ENCODE measurements around the gene SH2D6. TPM values are rescaled to one million over a fixed set of nuclear protein-coding genes. Genes with fewer than 3 reads are reported as not detected.

SH2D6 gene
- total RNA-seq, 1 experiment from 2014 or later: 0.37 TPM

DNA sequence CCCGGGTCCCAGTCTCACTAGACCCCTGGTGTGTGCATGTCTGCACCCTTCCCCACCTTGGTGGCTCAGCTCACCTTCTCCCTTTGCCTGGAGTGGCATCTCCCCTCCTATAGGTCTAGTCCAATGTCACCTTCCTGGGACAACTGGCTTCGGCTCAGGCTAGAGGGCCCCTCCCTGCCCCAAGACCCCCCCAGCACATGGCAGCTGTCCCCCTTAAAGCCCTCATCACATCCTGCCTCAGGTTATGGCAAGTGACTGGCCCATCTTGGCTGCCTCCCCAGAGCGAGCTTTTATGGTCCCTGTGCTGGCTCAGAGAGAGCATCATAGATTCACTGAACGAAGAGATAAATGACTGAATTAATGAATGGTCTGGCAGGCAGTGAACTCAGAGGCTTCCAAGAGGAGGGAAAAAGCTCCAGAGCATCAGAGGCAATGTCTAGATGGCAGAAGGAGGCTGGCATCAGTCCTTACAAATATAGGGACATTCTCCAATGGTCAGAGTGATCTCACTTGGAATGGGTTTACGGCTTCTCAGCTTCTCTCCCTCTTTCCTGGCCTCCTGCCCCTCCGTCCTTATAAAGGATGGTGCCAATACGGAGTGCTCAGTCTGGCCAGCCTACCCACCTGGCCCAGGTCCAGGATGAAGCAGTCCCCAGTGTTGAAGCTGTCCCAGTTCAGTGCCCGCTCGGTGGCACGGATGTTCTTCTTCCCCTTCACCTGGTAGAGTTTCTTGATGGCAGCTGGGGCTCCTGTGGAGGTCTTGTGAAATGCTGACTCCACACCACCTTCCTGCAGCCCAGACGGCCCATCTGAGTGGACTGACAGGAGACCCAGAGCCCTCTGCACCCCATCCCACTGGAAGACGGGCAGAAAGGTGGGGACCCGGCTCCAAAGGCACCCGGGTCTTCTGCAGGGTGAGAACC, 17.7 kb upstream of the SH2D6 start:
- Histone ChIP-seq H3K4me2 (ENCODE audit: low read depth, low read length, poor library complexity, severe bottlenecking) (no peak overlapping the region), H3K36me3 (ENCODE audit: insufficient read depth, low read length) (no peaks in the 10 kb centered on the region), H3K27ac (ENCODE audit: low read length) (no peak overlapping the region), H3K79me2 (ENCODE audit: low read length) (no peaks in the 10 kb centered on the region), H3K9me2 (replicated peaks; ENCODE audit: insufficient read depth, low read length) (no peaks in the 10 kb centered on the region), H3K4me1 (ENCODE audit: low read length) (peaks cover 4% of the 10 kb centered on the region), H3K9ac (ENCODE audit: low read length) (no peak overlapping the region), H3K27me3 (ENCODE audit: low read length) (no peaks in the 10 kb centered on the region), H4K20me1 (ENCODE audit: insufficient read depth, low read depth, low read length) (no peaks in the 10 kb centered on the region), H3K4me3 (ENCODE audit: low read length) (no peak overlapping the region), H2AFZ (ENCODE audit: low read length) (no peak overlapping the region), H3K9me3 (ENCODE audit: low read length) (peaks cover 12% of the 10 kb centered on the region; the same call in 1 of the 2 replicates)
- DNase-seq: no peak

DNA sequence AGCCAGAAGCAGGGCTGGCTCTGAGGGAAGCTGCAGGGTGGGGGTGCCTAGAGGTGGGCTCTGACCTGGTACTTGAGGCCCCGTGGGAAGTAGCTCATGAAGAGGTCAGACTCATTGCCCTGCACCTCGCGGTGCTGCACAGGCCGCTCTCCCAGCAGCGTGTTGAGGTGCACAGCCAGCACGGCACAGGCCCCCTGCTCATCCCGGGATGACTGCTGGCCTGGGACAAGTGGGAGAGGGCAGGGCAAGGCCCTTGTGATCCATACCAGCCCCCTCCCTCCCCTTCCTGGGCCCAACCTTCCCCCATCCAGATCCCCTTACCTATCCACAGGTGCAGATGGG, 17.1 kb upstream of the SH2D6 start:
- Histone ChIP-seq H3K4me3 (ENCODE audit: low read length) (no peak overlapping the region), H2AFZ (ENCODE audit: low read length) (no peak overlapping the region), H4K20me1 (ENCODE audit: insufficient read depth, low read depth, low read length) (no peaks in the 10 kb centered on the region), H3K9me3 (ENCODE audit: low read length) (peaks cover 12% of the 10 kb centered on the region; the same call in 1 of the 2 replicates), H3K4me2 (ENCODE audit: low read depth, low read length, poor library complexity, severe bottlenecking) (no peak overlapping the region), H3K9ac (ENCODE audit: low read length) (no peak overlapping the region), H3K27me3 (ENCODE audit: low read length) (no peaks in the 10 kb centered on the region), H3K9me2 (replicated peaks; ENCODE audit: insufficient read depth, low read length) (no peaks in the 10 kb centered on the region), H3K79me2 (ENCODE audit: low read length) (no peaks in the 10 kb centered on the region), H3K4me1 (ENCODE audit: low read length) (peaks cover 4% of the 10 kb centered on the region), H3K27ac (ENCODE audit: low read length) (no peak overlapping the region), H3K36me3 (ENCODE audit: insufficient read depth, low read length) (no peaks in the 10 kb centered on the region)
- no peak for DNase-seq

DNA sequence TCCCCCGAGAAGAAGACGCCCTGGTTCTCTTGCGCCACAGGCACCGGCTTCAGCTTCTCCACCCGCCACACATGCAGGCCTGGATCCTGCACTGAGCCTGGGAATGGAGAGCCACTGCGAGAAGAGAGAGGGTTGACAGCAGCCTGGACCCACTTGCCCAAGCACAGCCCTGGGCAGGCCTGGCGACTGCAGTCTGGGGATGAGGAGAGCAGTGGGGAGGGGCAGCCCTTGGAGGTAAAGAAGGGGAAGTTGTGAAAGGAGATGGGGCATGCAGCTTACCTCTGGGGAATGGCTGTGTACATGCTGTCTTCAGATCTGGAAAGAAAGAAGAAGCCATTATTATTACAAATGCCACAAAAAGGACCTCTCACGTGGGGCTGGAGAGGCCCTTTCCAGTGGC, 16.7 kb upstream of the SH2D6 start:
- Histone ChIP-seq H3K4me2 (ENCODE audit: low read depth, low read length, poor library complexity, severe bottlenecking) (no peak overlapping the region), H3K36me3 (ENCODE audit: insufficient read depth, low read length) (no peaks in the 10 kb centered on the region), H3K79me2 (ENCODE audit: low read length) (no peaks in the 10 kb centered on the region), H3K27me3 (ENCODE audit: low read length) (no peaks in the 10 kb centered on the region), H2AFZ (ENCODE audit: low read length) (no peak overlapping the region), H3K9me2 (replicated peaks; ENCODE audit: insufficient read depth, low read length) (no peaks in the 10 kb centered on the region), H3K4me3 (ENCODE audit: low read length) (no peak overlapping the region), H4K20me1 (ENCODE audit: insufficient read depth, low read depth, low read length) (no peaks in the 10 kb centered on the region), H3K9me3 (ENCODE audit: low read length) (peaks cover 12% of the 10 kb centered on the region; the same call in 1 of the 2 replicates), H3K27ac (ENCODE audit: low read length) (no peak overlapping the region), H3K4me1 (ENCODE audit: low read length) (peaks cover 4% of the 10 kb centered on the region), H3K9ac (ENCODE audit: low read length) (no peak overlapping the region)
- DNase-seq: peak; percentile 56

DNA sequence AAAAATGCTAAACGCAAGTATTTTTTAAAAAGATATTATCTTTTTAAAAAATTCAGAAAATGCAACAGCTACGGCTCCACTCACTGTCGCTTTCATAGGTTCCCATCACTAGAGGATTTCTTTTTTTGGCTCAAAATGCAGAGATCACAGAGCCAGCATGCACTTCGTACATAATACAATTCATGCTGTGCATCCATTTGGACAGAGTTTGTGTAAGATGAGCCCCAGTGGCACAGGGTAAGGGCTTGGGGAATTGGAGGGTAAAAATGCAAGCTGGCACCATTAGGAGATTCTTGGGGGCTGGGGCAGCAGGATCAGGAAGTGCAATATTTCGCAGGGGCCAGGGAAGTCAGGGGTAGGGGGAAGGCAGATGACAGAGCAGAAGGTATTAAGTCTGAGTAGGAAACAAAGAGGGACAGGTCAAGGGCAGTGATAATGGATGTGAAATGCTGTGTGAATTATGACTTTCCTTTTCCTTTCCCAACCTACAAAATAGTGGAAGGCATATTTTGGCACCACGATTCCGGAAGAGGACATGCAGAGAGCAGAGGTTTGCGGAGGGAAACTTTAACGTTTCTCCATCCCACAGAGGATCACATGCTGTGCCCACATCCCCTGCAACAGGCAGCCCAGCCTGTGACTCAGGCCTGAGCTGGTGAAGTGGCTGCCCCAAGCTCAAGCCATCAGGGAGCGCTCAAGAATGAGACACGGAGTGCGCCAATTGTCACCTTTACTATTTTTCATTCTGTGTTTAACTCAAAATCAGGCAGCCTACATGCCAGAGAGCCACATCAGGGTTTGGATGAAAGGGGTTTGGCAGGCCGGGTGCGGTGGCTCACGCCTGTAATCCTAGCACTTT, 13.1 kb upstream of the SH2D6 start:
- Histone ChIP-seq H3K79me2 (ENCODE audit: low read length) (no peaks in the 10 kb centered on the region), H3K9ac (ENCODE audit: low read length) (no peak overlapping the region), H4K20me1 (ENCODE audit: insufficient read depth, low read depth, low read length) (no peaks in the 10 kb centered on the region), H3K4me3 (ENCODE audit: low read length) (no peak overlapping the region), H3K4me1 (ENCODE audit: low read length) (peaks cover 25% of the 10 kb centered on the region), H2AFZ (ENCODE audit: low read length) (no peak overlapping the region), H3K9me2 (replicated peaks; ENCODE audit: insufficient read depth, low read length) (no peaks in the 10 kb centered on the region), H3K36me3 (ENCODE audit: insufficient read depth, low read length) (no peaks in the 10 kb centered on the region), H3K27me3 (ENCODE audit: low read length) (no peaks in the 10 kb centered on the region), H3K27ac (ENCODE audit: low read length) (no peak overlapping the region), H3K9me3 (ENCODE audit: low read length) (peaks cover 12% of the 10 kb centered on the region; the same call in 1 of the 2 replicates), H3K4me2 (ENCODE audit: low read depth, low read length, poor library complexity, severe bottlenecking) (no peak overlapping the region)
- no peak for DNase-seq

DNA sequence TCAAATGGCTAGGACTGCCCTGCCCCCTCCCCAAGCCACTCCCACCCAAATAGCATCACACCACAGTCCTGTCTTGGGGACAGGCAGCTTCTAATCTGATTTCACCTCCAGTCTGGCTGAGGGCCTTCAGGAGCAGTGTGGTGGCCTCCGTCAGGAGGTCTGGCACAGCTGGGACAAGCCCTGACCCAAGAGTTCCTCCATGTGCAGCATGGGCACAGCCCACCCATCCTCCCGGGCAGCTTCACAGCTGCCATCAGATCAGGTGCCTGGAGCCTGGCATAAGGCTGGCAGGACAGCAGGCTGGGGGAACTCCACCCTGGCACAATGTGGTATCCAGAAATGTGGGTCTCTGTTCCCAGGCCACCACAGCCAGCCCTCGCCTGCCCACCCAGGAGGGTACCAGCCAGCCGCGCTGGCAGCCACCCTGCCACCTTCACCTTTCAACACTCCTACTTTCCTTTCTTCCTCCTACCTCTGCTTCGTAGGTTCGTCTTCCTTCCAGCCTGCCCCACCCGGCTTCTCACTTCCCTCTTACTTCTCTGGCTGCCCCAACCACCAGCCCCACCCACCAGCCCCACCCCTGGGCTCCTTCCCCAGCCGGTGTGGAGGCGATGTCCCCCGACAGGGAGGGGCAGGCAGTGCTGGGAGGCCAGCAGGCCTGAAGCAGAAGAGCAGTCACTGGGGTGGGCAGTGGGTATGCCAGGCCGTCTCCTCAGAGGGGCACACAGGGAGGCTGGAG, 8.5 kb upstream of the SH2D6 start, which contains the start of gene CAPG:
Gene CAPG (minus strand): TSS at position 522 of the 739 bp plus-strand sequence. CDS start 8,221 bp downstream, outside the sequence.
- no peak within 1 kb of the TSS for H3K27ac ChIP-seq (ENCODE audit: low read length)
- H3K9me3 ChIP-seq (ENCODE audit: low read length): no peaks in the 10 kb centered on the region
- no peaks in the 10 kb centered on the region for H4K20me1 ChIP-seq (ENCODE audit: insufficient read depth, low read depth, low read length)
- H3K79me2 ChIP-seq (ENCODE audit: low read length): no peaks in the 10 kb centered on the region
- peak within 1 kb of the TSS; percentile 16 for H3K4me2 ChIP-seq (ENCODE audit: low read depth, low read length, poor library complexity, severe bottlenecking)
- peaks cover 21% of the 10 kb centered on the region for H3K4me1 ChIP-seq (ENCODE audit: low read length)
- H3K36me3 ChIP-seq (ENCODE audit: insufficient read depth, low read length): no peaks in the 10 kb centered on the region
- no peak within 1 kb of the TSS for H3K4me3 ChIP-seq (ENCODE audit: low read length)
- DNase-seq: peak; percentile 62
- no peaks in the 10 kb centered on the region for H3K9me2 ChIP-seq (replicated peaks; ENCODE audit: insufficient read depth, low read length)
- no peaks in the 10 kb centered on the region for H3K27me3 ChIP-seq (ENCODE audit: low read length)
- no peak within 1 kb of the TSS for H3K9ac ChIP-seq (ENCODE audit: low read length)
- no peak within 1 kb of the TSS for H2AFZ ChIP-seq (ENCODE audit: low read length)

DNA sequence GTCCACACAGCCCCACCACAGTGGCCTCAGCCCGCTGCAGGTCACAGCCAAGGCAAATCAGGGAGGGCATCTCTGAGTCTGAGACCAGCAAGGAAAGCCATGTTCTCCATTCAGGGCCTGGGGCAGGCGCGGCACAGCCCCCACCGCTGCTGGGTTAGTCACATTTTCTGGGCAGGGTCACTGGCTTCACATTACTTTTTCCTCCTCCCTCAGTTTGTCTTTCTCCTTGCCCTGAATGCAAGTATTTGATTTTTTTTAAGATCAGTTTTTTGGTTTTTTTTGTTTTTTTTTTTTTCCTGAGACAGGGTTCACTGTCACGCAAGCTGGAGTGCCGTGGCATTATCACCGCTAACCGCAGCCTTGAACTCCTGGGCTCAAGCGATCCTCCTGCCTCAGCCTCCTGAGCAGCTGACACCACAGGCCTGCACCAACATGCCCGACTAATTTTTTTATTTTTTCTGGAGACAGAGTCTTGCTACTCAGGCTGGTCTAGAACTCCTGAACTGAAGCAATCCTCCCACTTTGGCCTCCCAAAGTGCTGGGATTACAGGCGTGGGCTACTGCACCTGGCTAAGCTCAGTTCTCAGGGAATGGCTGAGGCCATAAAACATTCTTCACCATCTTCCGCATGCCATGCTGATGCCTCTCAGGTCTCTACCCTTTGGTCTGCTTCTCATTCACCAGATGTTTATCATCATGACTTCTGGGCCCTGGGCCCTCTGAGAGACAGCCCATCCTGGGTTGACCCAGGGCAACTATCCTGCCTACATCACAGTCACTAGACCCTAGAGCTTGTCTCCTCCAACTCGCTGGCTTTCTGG, 7.7 kb upstream of the SH2D6 start:
- H2AFZ ChIP-seq (ENCODE audit: low read length): no peak overlapping the region
- H3K79me2 ChIP-seq (ENCODE audit: low read length): no peaks in the 10 kb centered on the region
- no peaks in the 10 kb centered on the region for H3K9me3 ChIP-seq (ENCODE audit: low read length)
- no peaks in the 10 kb centered on the region for H4K20me1 ChIP-seq (ENCODE audit: insufficient read depth, low read depth, low read length)
- no peak overlapping the region for H3K9ac ChIP-seq (ENCODE audit: low read length)
- no peak overlapping the region for H3K4me3 ChIP-seq (ENCODE audit: low read length)
- H3K36me3 ChIP-seq (ENCODE audit: insufficient read depth, low read length): no peaks in the 10 kb centered on the region
- DNase-seq: no peak
- no peak overlapping the region for H3K27ac ChIP-seq (ENCODE audit: low read length)
- no peaks in the 10 kb centered on the region for H3K27me3 ChIP-seq (ENCODE audit: low read length)
- H3K9me2 ChIP-seq (replicated peaks; ENCODE audit: insufficient read depth, low read length): no peaks in the 10 kb centered on the region
- H3K4me2 ChIP-seq (ENCODE audit: low read depth, low read length, poor library complexity, severe bottlenecking): no peak overlapping the region
- H3K4me1 ChIP-seq (ENCODE audit: low read length): peaks cover 21% of the 10 kb centered on the region

DNA sequence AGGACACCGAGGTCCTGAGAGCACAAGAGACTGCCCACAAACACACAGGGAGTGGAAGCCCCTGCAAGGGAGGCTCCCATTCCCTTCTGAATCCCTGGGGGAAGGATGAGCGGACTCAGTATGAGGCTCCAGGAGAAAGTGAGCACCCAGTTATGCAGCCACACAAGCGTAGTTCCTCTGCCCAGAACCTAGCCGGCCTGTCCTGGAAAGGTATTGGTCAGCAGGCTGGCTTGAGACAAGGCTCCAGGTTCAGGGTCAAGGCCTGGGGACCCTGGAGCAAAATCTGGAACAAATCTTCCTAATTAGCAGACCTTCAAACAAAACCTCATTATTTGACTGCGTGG, 7.1 kb upstream of the SH2D6 start:
- Histone ChIP-seq H3K27me3 (ENCODE audit: low read length) (no peaks in the 10 kb centered on the region), H3K9me3 (ENCODE audit: low read length) (no peaks in the 10 kb centered on the region), H3K9ac (ENCODE audit: low read length) (no peak overlapping the region), H3K79me2 (ENCODE audit: low read length) (no peaks in the 10 kb centered on the region), H2AFZ (ENCODE audit: low read length) (no peak overlapping the region), H3K4me1 (ENCODE audit: low read length) (peaks cover 21% of the 10 kb centered on the region), H3K27ac (ENCODE audit: low read length) (no peak overlapping the region), H3K36me3 (ENCODE audit: insufficient read depth, low read length) (no peaks in the 10 kb centered on the region), H4K20me1 (ENCODE audit: insufficient read depth, low read depth, low read length) (no peaks in the 10 kb centered on the region), H3K4me2 (ENCODE audit: low read depth, low read length, poor library complexity, severe bottlenecking) (no peak overlapping the region), H3K4me3 (ENCODE audit: low read length) (no peak overlapping the region), H3K9me2 (replicated peaks; ENCODE audit: insufficient read depth, low read length) (no peaks in the 10 kb centered on the region)
- DNase-seq: no peak
